ENCODE data around the gene SORCS2.
A peak's percentile ranks its signal among the peaks of the same experiment; 100 is the strongest.

Gene SORCS2

DNA sequence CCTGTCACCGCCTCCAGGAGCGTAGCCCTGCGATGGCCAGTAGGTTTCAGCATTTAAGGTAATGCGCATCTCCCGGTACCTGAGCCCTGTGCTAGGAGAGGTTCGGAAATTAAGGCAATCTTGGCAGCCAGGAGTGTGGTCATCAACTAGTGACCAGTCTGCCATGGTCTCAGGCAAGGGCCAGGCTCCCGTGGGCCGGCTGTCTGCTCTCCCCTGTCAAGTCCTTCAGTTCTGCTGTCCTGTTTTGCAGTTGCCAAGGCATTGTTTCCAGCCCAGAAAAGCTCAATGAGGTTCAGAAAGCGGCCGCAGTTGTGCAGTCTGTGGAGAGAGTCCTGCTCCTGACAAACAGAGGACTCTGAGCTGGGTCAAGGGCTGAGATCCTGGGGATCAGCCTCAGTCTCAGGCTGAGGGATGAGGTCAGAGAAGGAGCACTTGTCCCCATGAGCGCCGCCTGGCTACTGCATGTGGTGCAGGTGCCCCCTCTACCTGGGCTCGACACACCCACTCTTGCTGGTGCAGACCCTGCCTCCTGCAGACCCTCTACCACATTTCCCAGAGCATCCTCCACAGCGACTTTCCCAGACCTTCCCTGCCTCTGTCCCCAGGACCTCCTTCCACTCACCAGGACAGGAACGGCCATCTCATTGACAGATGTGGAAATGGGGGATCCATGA lies 295.8 kb downstream of the SORCS2 start:
- DNase-seq = no peak

- DNase-seq = no peak
Observed at GRCh38 chr4:7491915-7492314, 299.6 kb downstream of the SORCS2 start.

- DNase-seq = no peak
Observed at GRCh38 chr4:7498446-7499200, 306.3 kb downstream of the SORCS2 start.

- peak; percentile 73 for DNase-seq
Observed at GRCh38 chr4:7499661-7500060, 307.3 kb downstream of the SORCS2 start.

GRCh38 chr4:7500404-7500803 lies 308.1 kb downstream of the SORCS2 start:
- no peak for DNase-seq

DNA sequence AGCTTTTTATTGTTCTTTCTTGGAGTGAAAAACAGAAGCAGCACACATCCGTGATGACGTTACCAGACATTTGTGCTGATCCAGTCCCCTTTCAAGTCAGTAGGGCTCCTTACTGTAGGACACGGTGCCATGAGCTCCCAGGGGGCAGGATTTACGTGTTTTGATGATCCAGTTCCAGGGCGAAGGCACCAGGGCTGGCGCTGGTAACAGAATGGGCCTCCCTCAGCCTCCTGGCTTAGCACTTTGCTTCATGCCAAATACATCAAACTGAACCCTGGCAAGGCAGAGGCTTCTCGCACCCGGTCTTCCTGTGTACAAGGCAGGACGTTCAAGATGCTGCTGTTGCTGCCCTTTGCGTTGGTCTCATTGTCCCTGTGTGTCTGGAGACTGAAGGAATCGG lies 309.0 kb downstream of the SORCS2 start:
- DNase-seq = no peak

GRCh38 chr4:7501873-7502272 lies 309.5 kb downstream of the SORCS2 start:
- no peak for DNase-seq

DNA sequence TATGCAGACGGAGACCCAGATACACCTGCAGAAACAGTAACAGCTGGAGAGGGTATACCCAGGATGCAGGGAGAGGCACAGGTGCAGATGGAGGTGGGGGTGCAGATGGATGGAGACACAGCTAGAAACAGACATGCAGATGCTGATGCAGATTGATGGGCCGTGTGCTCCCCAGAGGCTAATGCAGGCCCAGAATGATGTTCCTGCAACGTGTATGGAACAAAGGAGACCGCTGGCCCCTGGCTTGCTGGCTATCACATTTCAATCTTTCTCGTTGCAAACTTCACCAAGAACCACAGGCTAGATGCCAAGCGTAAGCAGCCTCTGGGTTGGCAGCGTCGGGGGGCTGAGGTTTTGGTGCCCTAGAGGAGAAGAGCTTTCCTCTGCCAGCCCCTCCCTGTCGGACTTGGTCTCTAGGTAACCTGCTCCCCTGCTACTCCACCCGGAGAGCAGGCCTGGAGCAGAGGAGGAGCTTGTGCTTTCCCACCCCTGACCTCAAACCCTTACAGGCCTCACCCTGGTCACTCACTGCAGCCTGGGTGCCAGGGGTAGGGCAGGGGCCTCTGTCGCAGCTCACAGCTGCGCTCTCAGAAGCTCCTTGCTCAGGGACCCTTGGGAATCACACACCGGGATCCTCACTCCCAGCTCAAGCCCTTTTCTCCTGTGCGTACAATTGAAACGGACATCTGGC lies 311.4 kb downstream of the SORCS2 start:
- DNase-seq = peak; percentile 88

DNA sequence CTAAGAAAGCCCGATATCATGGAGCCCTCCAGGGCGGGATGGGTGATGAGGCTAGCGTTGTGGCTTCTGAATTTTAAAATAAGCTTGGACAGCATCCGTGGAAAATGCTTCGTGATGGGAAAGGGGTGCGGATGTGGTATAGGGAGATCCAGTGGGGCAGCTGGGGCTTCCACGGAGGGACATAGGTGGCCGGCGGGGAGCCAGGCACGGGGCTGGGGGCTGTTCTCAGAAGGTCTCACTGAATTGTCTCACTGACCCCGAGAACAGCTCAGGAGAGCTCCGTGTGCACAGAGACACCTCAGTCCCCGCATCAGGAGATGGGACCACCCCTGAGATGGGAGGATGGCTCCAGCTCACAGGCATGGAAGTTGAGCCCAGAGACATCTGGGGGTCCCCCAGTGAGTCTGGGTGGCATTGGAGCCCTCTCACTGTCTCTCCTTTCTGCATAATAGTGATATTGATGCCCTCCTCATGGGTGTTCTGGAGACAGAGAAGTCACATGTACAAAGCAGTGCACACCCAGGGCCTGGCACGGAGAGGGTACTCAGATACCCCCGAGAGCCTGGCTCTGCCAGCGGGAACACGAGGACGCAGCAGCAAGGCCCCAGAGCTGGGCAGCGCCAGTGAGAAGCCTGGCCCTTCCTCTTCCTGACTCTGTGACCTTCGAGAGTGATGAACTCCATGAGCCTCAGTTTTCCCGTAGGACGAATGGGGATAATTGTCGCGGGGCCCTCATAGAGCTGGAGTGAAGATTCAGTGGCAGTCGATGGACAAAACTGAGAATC lies 313.0 kb downstream of the SORCS2 start:
- no peak for DNase-seq

- DNase-seq = no peak
Observed at GRCh38 chr4:7506119-7506518, 313.8 kb downstream of the SORCS2 start.

DNA sequence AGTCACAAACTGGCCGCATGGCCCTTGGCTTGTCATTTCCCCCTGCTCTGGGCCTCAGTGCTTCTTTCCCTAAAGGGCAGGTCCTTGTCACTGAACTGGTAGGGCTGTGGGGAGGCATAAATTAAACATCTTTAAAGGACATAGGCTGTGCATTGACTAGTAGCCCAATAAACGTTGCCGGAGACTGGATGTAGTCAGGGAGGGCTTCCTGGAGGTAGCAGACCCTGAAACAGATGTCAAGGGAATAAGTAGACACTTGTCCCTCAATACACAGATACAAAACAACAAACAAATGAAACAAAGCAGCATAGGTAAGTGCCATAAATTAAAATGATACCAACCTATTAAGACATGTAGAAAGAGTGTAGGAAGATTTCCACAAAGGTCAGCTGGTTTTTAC lies 314.2 kb downstream of the SORCS2 start:
- no peak for DNase-seq

DNA sequence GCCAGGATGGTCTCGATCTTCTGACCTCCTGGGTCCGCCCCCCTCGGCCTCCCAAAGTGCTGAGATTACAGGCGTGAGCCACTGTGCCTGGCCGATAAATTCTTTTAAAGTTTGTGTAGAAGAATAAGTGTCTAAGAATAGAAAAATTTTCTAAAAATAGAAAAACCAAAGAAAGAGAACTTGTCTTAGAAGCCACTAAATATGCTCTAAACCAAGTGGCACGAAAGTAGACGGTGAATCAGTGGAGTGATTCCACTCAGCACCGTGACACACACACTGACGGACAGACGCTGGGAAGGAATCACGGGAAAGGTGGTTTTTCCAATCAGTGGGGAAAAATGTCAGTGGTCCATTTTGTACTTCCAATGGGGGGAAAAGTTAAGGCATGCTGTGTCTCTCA lies 315.0 kb downstream of the SORCS2 start:
- no peak for DNase-seq

- DNase-seq = no peak
Observed at GRCh38 chr4:7510066-7510465, 317.7 kb downstream of the SORCS2 start.

DNA sequence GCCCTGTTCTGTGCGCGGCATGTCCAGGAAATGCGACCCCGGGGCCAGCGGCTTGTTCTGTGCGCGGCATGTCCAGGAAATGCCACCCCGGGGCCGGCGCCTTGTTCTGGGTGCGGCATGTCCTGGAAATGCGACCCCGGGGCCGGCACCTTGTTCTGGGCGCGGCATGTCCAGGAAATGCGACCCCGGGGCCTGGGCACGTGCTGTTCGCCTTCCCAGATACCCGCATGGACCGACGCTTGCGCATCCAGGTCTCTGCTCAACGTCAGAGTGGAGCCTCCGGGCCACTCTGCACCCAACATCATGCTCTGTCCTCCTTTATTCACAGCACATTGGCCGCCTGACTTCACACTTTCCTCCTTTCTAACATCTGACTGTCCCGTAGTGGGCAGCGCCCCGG lies 318.2 kb downstream of the SORCS2 start:
- DNase-seq = no peak

GRCh38 chr4:7511525-7511924 lies 319.2 kb downstream of the SORCS2 start:
- DNase-seq = no peak

DNA sequence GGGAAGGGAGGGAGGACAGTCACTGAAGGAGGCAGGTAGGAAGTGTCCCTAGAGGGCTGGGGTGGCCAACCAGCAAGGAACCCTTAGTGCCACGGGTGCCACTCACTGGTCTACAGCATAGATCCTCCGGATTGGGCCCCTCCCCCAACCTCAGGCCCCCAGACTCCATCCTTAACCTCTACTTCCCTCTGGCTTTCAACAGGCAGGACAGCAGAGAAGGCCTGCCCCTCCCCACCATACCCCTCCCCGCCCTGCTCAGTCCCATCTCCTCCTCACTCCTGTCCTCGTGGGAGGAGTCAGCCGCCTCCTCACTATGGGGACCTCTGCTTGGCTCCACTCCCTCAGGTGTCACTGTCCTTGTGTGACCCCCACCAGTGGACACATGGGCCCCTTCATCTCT lies 320.1 kb downstream of the SORCS2 start:
- no peak for DNase-seq

DNA sequence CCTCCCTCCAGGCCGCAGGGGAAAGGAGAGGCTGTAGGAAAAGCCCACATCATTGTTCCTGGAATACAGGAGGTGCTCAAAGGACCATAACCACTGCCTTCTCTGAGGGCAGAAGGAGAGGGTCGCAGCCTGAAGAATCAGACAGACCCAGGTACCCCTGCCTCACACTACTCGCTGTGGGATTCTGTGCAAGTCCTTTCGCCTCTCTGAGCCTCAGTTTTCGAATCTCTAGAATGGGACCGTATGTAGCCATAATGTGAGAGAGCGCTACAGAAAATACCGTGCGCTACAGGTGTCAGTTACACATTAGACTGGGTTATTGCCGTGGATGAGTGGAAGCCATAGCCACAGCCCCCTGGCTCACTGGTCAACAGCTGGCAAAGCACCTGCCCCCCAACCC lies 320.6 kb downstream of the SORCS2 start:
- DNase-seq = no peak

DNA sequence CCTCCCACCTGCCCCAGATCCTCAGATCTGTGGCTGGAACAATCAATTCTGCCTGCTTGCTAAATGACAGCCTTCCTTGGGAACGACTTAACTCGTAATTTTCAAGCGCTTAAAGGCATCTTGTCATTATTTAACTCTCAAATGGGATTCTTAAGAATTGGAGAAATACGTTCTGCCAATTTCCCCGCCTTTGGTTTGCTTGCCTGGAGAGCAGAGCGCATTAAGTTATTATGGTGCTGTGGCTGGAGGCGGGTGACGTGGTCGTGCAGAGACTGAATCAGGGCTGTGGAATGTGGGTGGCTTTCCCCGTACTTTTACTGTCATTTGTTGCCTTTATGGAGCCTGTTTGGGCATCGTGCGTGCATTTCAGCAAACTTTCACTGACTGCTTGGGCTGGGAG lies 321.3 kb downstream of the SORCS2 start:
- DNase-seq = no peak

DNA sequence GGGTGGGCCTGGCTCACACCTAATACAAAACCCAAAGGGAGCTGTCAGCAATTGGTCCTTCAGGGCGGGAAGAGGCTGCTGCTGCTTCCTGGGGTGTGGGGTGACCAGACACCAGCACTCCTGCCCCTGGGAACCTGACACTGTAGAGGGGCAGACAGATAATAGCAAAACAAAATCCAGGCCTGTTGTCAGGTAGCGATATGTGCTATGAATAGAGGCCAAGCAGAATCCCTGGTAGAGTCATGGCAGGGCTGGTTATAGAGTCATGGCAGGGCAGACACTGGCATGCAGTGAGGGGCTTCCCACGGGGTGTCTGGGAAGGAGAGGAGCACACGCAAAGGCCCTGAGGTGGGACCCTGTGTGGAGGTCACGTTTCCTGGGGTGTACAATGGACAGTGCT lies 321.9 kb downstream of the SORCS2 start:
- DNase-seq = no peak

GRCh38 chr4:7514789-7515188 lies 322.5 kb downstream of the SORCS2 start:
- DNase-seq = no peak

- DNase-seq = no peak
Observed at GRCh38 chr4:7515390-7515902, 323.1 kb downstream of the SORCS2 start.

- DNase-seq = no peak
Observed at GRCh38 chr4:7516096-7516772, 323.9 kb downstream of the SORCS2 start.

- DNase-seq = no peak
Observed at GRCh38 chr4:7516773-7517144, 324.4 kb downstream of the SORCS2 start.
